ENCODE data around the gene FLOT1. TPM values are rescaled to one million over a fixed set of nuclear protein-coding genes. Genes with fewer than 3 reads are reported as not detected.

Gene FLOT1
- total and polyA plus RNA-seq, 2 donors from 2014 or later, result 227 to 317 TPM

DNA sequence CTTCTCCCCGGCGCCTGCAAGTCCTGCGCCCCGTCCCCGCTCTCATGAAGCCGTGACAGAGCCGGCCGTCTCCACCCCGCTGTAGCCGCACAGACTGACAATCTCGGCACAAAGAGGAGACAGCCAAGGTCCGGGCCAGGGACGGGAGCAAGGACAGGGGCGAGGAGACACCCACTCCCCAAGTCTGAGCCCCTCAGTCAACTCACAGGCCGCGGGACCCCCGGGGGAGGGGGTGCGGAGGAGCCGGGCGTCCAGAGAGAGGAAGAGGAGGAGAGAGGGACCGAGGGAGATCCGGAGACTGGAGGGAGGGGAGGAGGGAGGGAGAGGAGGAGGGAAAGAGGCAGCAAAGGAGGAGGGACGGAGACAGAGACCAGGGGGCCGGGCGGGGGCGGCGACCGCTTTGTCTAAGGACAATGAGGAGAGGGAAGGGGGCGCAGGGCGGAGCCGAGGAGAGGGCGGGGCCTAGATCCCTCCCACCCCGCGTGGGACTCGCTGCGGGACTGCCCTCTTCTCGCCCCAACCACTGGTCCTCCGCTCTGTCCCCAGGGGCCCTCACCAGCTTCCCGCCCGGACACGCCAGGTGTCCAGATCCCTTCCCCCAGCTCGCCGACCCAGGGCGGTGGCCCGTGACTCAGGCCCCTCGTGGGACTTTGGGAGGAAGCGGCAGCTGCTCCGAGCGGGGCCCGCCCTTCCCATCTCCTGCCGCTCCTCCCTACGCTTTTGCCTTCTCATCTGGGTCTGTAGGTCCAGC, 55.4 kb downstream of the FLOT1 start:
- peaks cover 3 to 26% (median 24%) of the 10 kb centered on the region in 3 donors for H3K4me1 ChIP-seq (ENCODE audit: control insufficient read depth in 2 of 3, insufficient read depth in 2 of 3, low read depth in 1 of 3, low read length in 3 of 3)
- H3K36me3 ChIP-seq (ENCODE audit: control insufficient read depth in 2 of 3, insufficient read depth in 3 of 3, low read length in 3 of 3), result no peaks in the 10 kb centered on the region
- TF ChIP-seq, protein P1, sequence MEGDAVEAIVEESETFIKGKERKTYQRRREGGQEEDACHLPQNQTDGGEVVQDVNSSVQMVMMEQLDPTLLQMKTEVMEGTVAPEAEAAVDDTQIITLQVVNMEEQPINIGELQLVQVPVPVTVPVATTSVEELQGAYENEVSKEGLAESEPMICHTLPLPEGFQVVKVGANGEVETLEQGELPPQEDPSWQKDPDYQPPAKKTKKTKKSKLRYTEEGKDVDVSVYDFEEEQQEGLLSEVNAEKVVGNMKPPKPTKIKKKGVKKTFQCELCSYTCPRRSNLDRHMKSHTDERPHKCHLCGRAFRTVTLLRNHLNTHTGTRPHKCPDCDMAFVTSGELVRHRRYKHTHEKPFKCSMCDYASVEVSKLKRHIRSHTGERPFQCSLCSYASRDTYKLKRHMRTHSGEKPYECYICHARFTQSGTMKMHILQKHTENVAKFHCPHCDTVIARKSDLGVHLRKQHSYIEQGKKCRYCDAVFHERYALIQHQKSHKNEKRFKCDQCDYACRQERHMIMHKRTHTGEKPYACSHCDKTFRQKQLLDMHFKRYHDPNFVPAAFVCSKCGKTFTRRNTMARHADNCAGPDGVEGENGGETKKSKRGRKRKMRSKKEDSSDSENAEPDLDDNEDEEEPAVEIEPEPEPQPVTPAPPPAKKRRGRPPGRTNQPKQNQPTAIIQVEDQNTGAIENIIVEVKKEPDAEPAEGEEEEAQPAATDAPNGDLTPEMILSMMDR (IDR thresholded peaks at IDR 0.05; ENCODE audit: borderline replicate concordance, extremely low read depth, insufficient read depth), result no peak
- DNase-seq (peak; percentile 95 to 98 (median 97)), FAIRE-seq (no peak)
- peak overlapping the region; percentile 42 to 94 (median 56) for H3K9ac ChIP-seq (ENCODE audit: low read length in 3 of 3)
- H3K27ac ChIP-seq (ENCODE audit: low read depth in 2 of 2, low read length in 2 of 2), result peak overlapping the region; percentile 97 to 98
- peak overlapping the region; percentile 69 to 79 (median 77) for H3K4me3 ChIP-seq (ENCODE audit: low read length in 3 of 3)
- H3K27me3 ChIP-seq (ENCODE audit: control insufficient read depth, insufficient read depth, low read length), result no peaks in the 10 kb centered on the region
- intact Hi-C loops (cut with DNase I), result no loop called here
- H3K9me3 ChIP-seq (ENCODE audit: control insufficient read depth in 2 of 3, insufficient read depth in 1 of 3, low read length in 3 of 3), result no peaks in the 10 kb centered on the region

DNA sequence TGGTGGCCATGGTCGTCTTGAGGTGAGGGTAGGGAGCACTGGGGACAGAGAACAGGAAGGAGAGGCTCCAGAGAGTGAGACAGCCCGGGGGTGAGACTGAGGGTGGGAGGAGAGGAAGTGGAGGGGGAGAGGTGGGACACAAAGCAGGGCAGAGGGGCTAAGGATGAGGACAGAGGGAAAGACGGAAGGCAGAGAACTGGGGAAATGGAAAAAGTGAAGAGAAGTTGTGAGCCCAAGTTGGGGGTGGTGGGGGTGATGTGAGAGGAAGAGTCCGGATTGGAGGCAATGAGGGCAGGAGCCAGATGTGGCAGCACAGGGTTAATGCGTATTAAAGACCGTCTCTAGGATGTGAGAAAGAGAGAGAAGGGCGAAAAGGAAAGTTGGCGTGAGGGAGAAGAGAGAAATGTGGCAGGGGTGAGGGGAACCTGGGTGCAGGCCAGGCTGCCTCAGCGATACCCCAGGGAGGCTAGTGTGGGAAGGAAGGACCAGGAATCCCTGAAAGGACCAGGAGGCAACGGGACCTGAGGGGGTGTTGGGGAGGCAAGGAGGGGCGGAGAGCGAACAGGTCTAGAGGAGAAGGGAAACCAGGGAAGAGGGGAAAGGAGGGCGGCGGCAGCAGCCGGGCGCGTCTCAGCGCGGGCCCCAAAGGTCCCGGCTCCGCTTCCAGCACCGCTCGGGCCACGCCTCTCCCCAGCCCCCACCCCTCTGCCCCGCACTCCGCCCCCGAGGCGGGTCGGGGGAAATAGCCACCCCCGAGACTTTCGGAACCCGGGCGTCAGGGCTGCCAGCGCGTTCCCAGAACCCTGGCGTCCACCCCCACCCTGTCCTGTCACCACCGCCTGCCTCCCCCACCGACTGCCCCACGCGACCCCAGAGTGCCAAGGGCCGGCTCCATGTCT, 56.2 kb downstream of the FLOT1 start, which contains the start of gene PPP1R18:
Gene PPP1R18 (minus strand): TSS at position 637 of the 899 bp plus-strand sequence. CDS start 627 bp downstream, at position 10.
- DNase-seq, result peak in 4 of 5 donors; percentile 69 to 95 (median 78)
- TF ChIP-seq, protein P1 (IDR thresholded peaks at IDR 0.05; ENCODE audit: borderline replicate concordance, extremely low read depth, insufficient read depth), result no peak
- intact Hi-C loops (cut with DNase I), result no loop called here
- Histone ChIP-seq H3K4me1 (ENCODE audit: control insufficient read depth in 2 of 3, insufficient read depth in 2 of 3, low read depth in 1 of 3, low read length in 3 of 3) (peaks cover 3 to 22% (median 22%) of the 10 kb centered on the region in 3 donors), H3K27me3 (ENCODE audit: control insufficient read depth, insufficient read depth, low read length) (no peaks in the 10 kb centered on the region), H3K9me3 (ENCODE audit: control insufficient read depth in 2 of 3, insufficient read depth in 1 of 3, low read length in 3 of 3) (no peaks in the 10 kb centered on the region), H3K9ac (ENCODE audit: low read length in 3 of 3) (peak within 1 kb of the TSS; percentile 72 to 94 (median 91)), H3K27ac (ENCODE audit: low read depth in 2 of 2, low read length in 2 of 2) (peak within 1 kb of the TSS; percentile 97 to 98), H3K36me3 (ENCODE audit: control insufficient read depth in 2 of 3, insufficient read depth in 3 of 3, low read length in 3 of 3) (no peaks in the 10 kb centered on the region), H3K4me3 (ENCODE audit: low read length in 3 of 3) (peak within 1 kb of the TSS; percentile 77 to 88 (median 79))
- FAIRE-seq, result no peak

DNA sequence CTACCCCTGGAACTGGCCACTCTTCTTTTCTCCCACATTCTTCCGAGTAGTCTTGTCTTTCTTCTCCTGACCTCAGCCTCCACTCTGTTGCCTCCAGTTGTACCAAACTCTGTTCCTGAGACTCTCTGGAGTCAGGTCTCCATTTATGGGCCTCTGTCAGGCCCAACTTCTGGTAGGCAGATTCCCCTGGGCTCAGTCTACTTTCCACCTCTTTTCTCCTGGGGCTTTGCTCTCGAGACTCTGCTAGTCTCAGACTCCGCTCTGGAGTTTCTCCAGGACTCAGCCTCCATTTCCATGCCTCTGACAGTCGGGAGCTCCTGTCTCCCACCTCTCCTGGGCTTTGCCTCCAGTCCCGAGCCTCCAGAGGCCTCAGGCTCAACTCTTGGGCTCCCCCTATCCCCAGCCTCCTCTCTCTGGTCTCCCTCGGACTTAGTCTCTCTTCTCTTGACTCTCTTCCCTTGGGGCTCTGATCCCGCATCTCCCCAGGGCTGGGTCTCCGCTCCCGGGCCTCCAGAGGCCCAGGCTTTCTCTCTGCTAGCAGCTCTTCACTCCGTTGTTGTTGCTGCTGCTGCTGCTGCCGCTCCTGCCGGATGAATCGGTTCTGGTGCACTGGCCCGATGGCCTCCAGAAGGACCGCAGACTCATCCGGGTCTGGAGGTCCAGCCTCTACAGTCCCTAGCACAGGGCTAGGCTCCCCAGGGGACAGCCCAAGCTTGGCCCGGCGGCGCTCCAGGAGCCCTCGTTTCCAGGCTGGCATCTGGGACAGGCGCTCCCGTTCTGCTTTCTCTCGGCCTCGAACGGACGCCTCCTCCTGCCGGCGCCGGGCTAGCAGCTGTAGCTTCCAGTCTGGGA, 57.1 kb downstream of the FLOT1 start:
- H3K4me1 ChIP-seq (ENCODE audit: control insufficient read depth in 2 of 3, insufficient read depth in 2 of 3, low read depth in 1 of 3, low read length in 3 of 3), result peaks cover 3 to 20% (median 18%) of the 10 kb centered on the region in 3 donors
- intact Hi-C loops (cut with DNase I), result no loop called here
- FAIRE-seq (no peak), DNase-seq (peak in 1 of 5 donors; percentile 76)
- TF ChIP-seq, protein P1 (IDR thresholded peaks at IDR 0.05; ENCODE audit: borderline replicate concordance, extremely low read depth, insufficient read depth), result no peak
- H3K9me3 ChIP-seq (ENCODE audit: control insufficient read depth in 2 of 3, insufficient read depth in 1 of 3, low read length in 3 of 3), result no peaks in the 10 kb centered on the region
- H3K36me3 ChIP-seq (ENCODE audit: control insufficient read depth in 2 of 3, insufficient read depth in 3 of 3, low read length in 3 of 3), result no peaks in the 10 kb centered on the region
- no peaks in the 10 kb centered on the region for H3K27me3 ChIP-seq (ENCODE audit: control insufficient read depth, insufficient read depth, low read length)
- H3K27ac ChIP-seq (ENCODE audit: low read depth in 2 of 2, low read length in 2 of 2), result peak overlapping the region; percentile 97 to 98
- H3K4me3 ChIP-seq (ENCODE audit: low read length in 3 of 3), result peak overlapping the region; percentile 77 to 88 (median 79)
- H3K9ac ChIP-seq (ENCODE audit: low read length in 3 of 3), result peak overlapping the region in 2 of 3 donors; percentile 91 to 94

All from kidney (tissue), 14 donors.